GM12873 (cell line): ENCODE results near the gene MORC4.

ENCODE experiments used
- TF ChIP-seq, protein P1 (sequence below): IDR thresholded peaks from 2 replicates; pipeline ENCODE4 v1.5.1; 2012; ENCODE audit warnings: low read depth, mild to moderate bottlenecking, moderate library complexity, low read length, control low read depth; ENCODE audit not compliant: insufficient read depth; ENCODE audit errors: missing control alignments

The MORC4 gene

GRCh38 chrX:106940068-106940467, 59.9 kb downstream of the MORC4 start:
- TF ChIP-seq, protein P1, sequence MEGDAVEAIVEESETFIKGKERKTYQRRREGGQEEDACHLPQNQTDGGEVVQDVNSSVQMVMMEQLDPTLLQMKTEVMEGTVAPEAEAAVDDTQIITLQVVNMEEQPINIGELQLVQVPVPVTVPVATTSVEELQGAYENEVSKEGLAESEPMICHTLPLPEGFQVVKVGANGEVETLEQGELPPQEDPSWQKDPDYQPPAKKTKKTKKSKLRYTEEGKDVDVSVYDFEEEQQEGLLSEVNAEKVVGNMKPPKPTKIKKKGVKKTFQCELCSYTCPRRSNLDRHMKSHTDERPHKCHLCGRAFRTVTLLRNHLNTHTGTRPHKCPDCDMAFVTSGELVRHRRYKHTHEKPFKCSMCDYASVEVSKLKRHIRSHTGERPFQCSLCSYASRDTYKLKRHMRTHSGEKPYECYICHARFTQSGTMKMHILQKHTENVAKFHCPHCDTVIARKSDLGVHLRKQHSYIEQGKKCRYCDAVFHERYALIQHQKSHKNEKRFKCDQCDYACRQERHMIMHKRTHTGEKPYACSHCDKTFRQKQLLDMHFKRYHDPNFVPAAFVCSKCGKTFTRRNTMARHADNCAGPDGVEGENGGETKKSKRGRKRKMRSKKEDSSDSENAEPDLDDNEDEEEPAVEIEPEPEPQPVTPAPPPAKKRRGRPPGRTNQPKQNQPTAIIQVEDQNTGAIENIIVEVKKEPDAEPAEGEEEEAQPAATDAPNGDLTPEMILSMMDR = no peak

GRCh38 chrX:106939566-106939965, 60.4 kb downstream of the MORC4 start:
- TF ChIP-seq, protein P1 = no peak

DNA sequence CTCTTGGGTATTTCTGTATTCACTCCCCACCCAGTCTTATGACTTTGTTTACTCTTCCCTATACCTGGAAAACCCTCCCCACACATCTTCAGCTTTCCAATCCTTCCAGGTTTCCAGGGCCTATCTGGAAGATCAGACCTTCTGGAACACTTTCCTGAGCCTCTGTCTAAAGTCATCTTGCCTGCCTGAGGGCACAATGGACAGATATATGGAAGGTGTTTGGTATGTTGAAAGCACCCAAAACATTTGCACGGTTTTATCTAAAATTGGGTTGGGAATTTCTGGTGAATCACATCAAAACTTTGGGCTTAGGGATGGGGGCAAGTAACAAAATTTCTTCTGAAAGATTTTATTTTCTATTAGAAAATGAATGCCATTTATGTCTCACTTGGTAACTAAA, 63.8 kb downstream of the MORC4 start:
- TF ChIP-seq, protein P1 = no peak

DNA sequence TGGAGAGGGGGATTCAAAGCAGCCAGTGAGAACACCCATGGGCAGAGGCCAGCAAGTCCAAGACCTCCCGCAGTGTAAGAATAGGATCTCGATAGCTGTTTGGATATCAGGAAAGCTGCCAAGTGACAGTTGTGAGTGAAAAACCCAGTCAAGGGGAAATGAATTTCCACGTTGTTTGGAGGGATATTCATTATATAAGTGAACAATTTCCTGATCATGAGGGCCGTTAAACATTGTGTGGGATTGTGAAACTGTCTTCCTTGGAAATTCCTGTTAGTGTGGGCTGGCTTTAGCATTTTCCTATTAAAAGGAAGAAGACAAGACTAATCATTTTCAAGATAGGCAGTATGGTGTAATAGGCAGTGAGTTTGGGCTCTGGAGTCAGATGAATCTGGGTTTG, 64.8 kb downstream of the MORC4 start:
- TF ChIP-seq, protein P1 = no peak

- TF ChIP-seq, protein P1 = no peak
Measured at GRCh38 chrX:106933538-106933961, 66.5 kb downstream of the MORC4 start.

GRCh38 chrX:106932960-106933537, 67.0 kb downstream of the MORC4 start:
- TF ChIP-seq, protein P1 = no peak

- TF ChIP-seq, protein P1 = no peak
Measured at GRCh38 chrX:106932492-106932923, 67.5 kb downstream of the MORC4 start.
